Posterior vena cava (tissue), 2 donors: ENCODE data around the gene ZMYND8. TPM values are rescaled to one million over a fixed set of nuclear protein-coding genes. Genes with fewer than 3 reads are reported as not detected.
"Not testable (repeated sequence)": the region's sequence is repeated elsewhere in the genome, so short reads cannot be mapped to it uniquely, and the experiment has no call there.

Experiments
- DNase-seq: peaks from one replicate; pipeline ENCODE4 v3.0.0-alpha.2; 2020; ENCODE audit warnings: low spot score
- intact Hi-C, 2 donors: fragments of 100-400 bp; cut with DNase I; formaldehyde crosslinking; loops; one replicate each; pipeline versions ENCODE4 v1.14.1 to v1.14.2; 2022 to 2023
- total RNA-seq, 2 donors: library from RNA; stranded (reverse); fragmentation: NEBNext Ultra II Directional; extraction: Animal tissue kit (Norgen Biotek cat#: 25700); gene quantifications; one replicate each; pipeline ENCODE4 v1.2.1, GENCODE V29; 2021
- donor health status: DM: yes; HTN: yes; CAD: no.
- donor health status: DM: yes; HTN: yes; CAD: no.

The ZMYND8 gene
- total RNA-seq, 2 donors from 2014 or later = 28.0 to 29.3 TPM

DNA sequence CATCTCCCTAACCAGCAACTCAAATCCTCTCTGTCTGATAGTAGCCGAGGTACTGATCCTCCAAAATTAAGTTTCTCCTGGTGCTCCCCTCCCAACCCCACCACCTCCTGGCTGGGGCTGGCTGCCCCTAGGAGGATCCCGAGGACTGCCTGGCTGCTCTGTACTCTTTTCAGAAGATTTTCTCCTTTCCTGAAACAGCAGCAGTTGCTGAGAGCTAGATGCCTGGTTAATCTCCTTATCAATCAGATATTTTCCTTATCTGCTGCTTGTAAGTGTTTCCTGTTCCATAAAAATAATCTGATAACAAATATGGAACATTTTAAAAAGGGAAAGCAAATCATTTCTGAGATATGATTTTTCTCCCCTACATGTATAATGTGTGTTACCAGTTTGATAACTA, 52.8 kb downstream of the ZMYND8 start:
- intact Hi-C loops = loop anchor here in 1 of 2 donors (5.0 kb wide), 1 partner anchor 741 kb away; no protein-coding TSS in a partner anchor

DNA sequence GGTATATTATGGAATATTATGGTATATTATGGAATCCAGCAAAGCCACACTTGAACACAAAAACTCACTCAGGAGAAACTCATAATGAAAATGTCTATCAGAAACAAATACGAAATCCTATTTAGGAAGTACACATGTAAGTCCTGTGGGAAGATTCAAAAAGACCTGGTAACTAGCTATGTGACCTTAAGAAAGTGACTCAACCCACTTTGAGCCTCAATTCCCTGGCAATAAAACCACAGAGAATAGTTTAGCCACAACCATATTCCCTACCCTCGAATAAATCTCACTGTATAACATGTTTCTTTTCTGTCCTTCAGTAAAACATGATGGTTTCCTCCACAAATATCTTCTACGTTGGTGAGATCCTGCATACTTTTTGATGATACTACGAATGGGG, 56.4 kb downstream of the ZMYND8 start:
- intact Hi-C loops = loop anchor here in 1 of 2 donors (5.0 kb wide), 1 partner anchor 738 kb away; no protein-coding TSS in a partner anchor
- no peak for DNase-seq

More for the DNA sequence above, 52.8 kb downstream of the ZMYND8 start:
- DNase-seq = peak; percentile 18

- no peak for DNase-seq
Observed at GRCh38 chr20:47298624-47299023, 57.9 kb downstream of the ZMYND8 start.

DNA sequence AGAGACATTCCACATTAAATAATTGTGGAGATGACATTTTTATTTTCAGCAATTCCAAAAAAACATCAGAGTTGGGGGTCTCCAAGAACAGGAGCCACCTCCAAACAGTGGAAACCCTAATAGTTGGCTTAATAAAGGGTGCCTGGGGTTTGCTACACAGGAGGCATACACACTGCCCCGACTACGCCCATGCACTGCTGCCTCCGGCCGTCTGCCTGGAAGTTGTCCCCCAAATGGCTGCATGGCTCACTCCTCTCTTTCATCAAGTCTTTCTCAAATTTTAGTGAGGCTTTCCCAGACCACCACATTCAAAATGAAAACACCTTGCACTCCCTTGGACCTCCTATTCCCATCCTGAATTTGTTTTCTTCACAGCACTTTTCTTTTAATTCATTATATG, 58.8 kb downstream of the ZMYND8 start:
- intact Hi-C loops = no loop called here
- DNase-seq = peak; percentile 26

More at GRCh38 chr20:47298624-47299023, 57.9 kb downstream of the ZMYND8 start:
- intact Hi-C loops = no loop called here

DNA sequence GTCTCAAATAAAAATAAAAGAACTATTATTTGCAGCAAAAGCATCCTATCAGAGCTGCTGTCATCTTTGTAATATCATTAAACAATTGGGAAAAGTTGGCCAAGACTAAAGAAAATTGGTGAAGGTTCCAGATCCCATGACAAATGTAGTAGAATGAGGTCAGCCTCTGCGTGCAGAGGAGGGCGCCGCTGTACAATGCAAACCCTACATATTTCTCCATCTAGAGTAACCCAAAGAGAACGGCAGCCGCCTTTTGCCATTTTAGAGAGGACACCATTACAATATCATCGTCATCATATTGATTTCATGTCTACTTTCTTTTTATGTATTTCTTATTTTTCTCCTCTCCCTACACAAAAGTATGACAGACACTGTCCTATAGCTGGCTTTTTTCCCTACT, 59.5 kb downstream of the ZMYND8 start:
- peak; percentile 64 for DNase-seq
- intact Hi-C loops = no loop called here

DNA sequence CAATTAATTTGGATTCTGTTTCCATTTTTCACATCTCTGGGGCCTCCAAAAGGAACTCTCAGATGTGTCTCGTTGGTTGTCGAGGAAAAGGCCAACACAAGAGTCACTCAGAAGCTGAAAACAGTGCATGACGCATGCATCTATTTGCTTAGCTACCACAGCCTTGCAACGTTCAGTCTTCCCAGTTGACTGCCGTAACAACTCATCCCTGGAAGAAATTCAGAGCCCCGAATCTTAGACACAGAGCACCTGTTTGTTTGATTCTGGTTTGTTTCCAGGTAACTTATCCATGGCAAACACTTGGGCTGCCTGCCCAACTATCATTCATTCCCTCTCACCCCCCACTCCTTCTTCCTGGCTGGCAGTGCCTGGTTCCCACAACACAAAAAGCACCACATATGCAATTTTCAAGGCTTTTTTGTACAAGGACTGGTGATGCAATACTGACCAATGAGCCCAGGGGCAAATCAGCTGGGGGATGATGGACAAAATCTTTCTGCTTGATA, 60.5 kb downstream of the ZMYND8 start:
- peak; percentile 15 for DNase-seq
- intact Hi-C loops = no loop called here

GRCh38 chr20:47295129-47295813, 61.2 kb downstream of the ZMYND8 start:
- intact Hi-C loops = no loop called here
- peak; percentile 43 for DNase-seq

- no peak for DNase-seq
- intact Hi-C loops = no loop called here
Observed at GRCh38 chr20:47293631-47294030, 62.9 kb downstream of the ZMYND8 start.

DNA sequence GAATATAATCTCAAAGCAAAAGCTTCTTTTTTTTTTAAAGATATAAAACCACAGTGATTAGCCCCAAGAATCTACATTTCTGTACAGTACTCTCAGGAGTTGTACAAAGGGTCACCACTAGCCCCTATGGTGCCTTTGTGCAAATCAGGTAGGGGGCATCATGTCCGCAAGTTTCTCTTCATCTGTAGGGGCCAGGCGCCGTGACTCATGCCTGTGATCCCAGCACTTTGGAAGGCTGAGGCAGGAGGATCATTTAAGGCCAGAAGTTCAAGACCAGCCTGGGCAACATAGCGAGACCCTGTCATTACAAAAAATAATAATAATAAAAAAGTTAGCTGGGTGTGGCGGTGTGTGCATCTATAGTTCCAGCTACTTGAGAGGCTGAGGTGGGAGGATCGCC, 63.9 kb downstream of the ZMYND8 start:
- intact Hi-C loops = no loop called here

DNA sequence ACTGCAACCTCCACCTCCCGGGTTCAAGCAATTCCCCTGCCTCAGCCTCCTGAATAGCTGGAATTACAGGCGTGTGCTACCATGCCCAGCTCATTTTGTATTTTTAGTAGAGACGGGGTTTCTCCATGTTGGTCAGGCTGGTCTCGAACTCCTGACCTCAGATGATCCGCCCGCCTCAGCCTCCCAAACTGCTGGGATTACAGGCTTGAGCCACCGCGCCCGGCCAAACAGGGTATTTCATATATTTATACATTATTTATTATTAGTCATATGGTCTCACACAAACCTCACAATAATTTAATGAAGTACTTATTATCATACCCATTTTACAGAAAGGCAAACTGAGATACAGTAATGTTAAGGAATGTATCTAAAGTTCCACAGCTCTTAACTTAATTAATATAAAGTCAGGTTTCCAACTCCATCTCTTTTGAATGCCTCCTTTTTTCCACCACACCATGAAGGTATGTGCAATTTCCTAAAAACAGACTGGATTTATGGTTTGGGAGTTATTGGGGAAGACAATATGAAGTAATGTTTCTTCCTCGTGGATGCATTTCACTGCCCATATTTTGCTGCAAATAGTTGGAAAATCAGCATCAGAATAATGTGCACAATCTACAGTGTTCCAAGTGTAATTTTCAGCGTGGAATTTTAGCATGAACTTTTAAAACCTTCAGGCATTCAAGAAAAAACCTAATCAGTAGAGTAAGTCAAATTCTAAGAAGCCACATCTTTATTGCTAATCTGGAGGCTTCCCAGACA, 65.7 kb downstream of the ZMYND8 start:
- intact Hi-C loops = no loop called here
- DNase-seq = no peak

More for the DNA sequence above, 63.9 kb downstream of the ZMYND8 start:
- DNase-seq = no peak

- no peak for DNase-seq
- intact Hi-C loops = no loop called here
Observed at GRCh38 chr20:47290008-47290407, 66.5 kb downstream of the ZMYND8 start.

DNA sequence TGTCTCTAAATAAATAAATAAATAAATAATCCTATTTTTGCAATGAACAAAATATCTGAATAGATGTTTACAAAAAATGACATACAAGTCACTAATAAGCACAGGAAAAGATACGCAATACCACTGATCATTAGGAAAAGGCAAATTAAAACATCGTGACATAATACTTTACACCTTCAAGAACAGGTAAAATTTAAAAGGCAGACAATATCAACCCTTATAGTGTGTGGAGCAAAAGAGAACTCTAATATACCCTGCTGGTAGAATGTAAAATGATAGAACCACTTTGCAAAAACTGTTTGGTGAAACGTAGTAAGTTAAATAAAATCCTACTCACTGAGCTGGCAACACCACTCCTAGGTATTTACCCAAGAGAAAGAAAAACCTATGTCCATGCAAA, 67.4 kb downstream of the ZMYND8 start:
- no peak for DNase-seq
- intact Hi-C loops = no loop called here

DNA sequence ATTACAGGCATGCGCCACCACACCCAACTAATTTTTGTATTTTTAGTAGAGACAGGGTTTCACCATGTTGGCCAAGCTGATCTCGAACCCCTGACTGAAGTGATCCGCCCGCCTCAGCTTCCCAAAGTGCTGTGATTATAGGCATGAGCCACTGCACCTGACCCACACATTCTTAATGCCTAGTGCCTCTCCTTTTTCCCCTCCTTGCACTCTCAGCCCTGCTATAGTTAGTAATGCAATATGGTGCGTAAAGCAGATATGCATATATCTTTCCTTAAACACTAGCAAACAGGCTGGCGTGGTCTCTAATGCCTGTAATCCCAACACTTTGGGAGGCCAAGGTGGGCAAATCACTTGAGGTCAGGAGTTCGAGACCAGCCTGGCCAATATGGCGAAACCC, 68.0 kb downstream of the ZMYND8 start:
- DNase-seq, intact Hi-C loops: not testable (repeated sequence)

DNA sequence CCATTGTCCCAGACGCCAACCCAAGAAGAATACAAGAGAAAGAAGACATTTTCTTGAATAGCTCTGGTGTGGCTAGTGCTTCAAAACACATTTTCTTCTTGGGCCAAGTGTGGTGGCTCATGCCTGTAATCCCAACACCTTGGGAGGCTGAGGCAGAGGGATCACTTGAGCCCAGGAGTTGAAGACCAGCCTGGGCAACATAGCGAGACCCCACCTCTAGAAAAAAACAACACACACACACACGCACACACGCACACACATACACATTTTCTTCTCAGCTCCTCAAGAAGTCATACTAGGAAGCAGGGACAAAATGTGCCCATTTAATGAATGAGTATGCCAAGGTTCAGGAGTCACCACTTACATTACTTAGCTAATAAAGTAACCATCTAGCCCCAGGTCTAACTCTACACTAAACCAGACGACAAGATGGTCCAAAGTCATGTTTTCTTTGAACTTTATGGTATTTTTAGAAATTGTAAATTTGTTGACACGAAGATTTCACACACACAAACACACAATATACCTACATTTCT, 68.8 kb downstream of the ZMYND8 start:
- intact Hi-C loops = no loop called here
- DNase-seq = no peak

- intact Hi-C loops = no loop called here
- no peak for DNase-seq
Observed at GRCh38 chr20:47286681-47287080, 69.8 kb downstream of the ZMYND8 start.

DNA sequence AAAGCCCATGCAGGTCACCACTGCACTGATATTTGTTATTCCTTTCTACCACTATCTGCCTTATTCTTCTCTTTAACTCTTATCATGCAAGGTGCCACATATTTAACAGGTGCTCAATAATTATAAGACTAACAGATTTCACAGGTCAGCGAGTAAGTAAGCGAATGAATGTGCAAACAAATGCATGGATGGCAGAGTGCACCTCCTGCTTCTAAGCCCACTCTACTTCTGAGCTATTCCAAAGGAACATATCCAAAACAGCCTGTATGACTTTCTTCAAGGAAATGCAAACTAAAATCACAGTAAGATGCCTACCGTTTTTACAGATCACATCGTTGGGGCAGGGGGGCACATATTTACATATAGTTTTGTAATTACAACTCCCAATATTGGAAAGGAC, 71.3 kb downstream of the ZMYND8 start:
- DNase-seq = no peak
- intact Hi-C loops = no loop called here

- DNase-seq = no peak
- intact Hi-C loops = no loop called here
Observed at GRCh38 chr20:47284373-47284772, 72.1 kb downstream of the ZMYND8 start.

- DNase-seq = no peak
- intact Hi-C loops = no loop called here
Observed at GRCh38 chr20:47283411-47283810, 73.1 kb downstream of the ZMYND8 start.

GRCh38 chr20:47282864-47283263, 73.6 kb downstream of the ZMYND8 start:
- DNase-seq = no peak
- intact Hi-C loops = no loop called here

DNA sequence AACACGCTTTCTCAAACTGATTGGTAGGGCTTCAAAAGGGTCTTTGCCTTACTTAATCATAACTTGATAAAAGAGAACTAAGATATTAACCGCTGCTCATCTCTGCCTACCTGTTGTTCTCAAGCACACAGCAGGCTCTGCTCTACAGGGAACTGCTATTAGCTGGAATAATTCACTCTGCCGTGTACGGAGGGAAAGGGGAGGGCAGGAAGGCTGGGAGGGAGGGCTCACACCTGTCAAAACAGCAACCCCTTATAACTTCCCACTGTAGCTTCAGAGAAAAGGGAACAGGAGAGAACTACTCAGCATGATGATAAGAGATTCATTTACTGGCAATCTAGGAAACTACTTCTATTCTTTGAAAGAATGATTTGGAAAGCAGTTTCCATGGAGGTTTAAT, 75.1 kb downstream of the ZMYND8 start:
- DNase-seq = no peak

More for the DNA sequence above, 75.1 kb downstream of the ZMYND8 start:
- intact Hi-C loops = no loop called here
